ENCODE measurements around the gene RAB10.
"Not testable (repeated sequence)": the region's sequence is repeated elsewhere in the genome, so short reads cannot be mapped to it uniquely, and the experiment has no call there.

The RAB10 gene

DNA sequence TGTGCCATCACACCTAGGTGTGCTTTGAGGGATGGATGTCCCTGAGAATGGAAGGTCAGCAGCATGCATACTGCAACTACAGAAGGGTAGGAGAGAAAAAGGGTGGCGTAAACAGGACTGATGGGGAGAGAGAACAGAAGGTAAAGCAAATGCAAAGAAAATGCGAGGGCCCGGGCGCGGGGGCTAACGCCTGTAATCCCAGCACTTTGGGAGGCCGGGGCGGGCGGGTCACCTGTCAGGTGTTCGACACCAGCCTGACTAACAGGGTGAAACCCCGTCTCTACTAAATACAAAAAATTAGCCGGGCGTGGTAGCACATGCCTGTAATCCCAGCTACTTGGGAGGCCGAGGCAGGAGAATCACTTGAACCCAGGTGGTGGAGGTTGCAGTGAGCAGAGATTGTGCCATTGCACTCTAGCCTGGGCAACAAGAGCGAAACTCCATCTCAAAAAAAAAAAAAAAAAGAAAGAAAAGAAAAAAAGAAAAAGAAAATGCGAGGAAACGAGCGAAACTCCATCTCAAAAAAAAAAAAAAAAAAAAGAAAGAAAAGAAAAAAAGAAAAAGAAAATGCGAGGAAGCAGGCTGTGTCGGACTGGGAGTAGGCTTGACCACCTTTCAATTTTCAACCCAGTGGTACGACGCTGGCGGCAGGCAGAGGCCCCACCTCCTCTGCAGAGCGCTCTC is 1.2 kb upstream of the RAB10 start:
- not testable (repeated sequence) for H3K9me3 ChIP-seq (ENCODE audit: control insufficient read depth in 5 of 5, low read length in 5 of 5); H3K36me3 ChIP-seq (ENCODE audit: control insufficient read depth in 5 of 5, insufficient read depth in 5 of 5, low read length in 5 of 5); H3K27me3 ChIP-seq (ENCODE audit: control insufficient read depth in 5 of 5, insufficient read depth in 4 of 5, low read length in 5 of 5)
- peak overlapping the region; percentile 78 to 100 (median 96) for H3K4me3 ChIP-seq (ENCODE audit: low read depth in 1 of 5, low read length in 5 of 5)
- H3K9ac ChIP-seq (ENCODE audit: low read length in 5 of 5): peak overlapping the region; percentile 68 to 85 (median 78)
- H3K4me1 ChIP-seq (ENCODE audit: control insufficient read depth in 5 of 5, insufficient read depth in 5 of 5, low read length in 5 of 5): peaks cover 9 to 32% (median 27%) of the 10 kb centered on the region in 5 donors
- H3K27ac ChIP-seq (ENCODE audit: low read depth, low read length): peak overlapping the region; percentile 92

GRCh38 chr2:26033270-26033817 is 540 bp upstream of the RAB10 start:
- Histone ChIP-seq H3K4me3 (ENCODE audit: low read depth in 1 of 5, low read length in 5 of 5) (peak overlapping the region; percentile 78 to 100 (median 96)), H3K36me3 (ENCODE audit: control insufficient read depth in 5 of 5, insufficient read depth in 5 of 5, low read length in 5 of 5) (no peaks in the 10 kb centered on the region), H3K9me3 (ENCODE audit: control insufficient read depth in 5 of 5, low read length in 5 of 5) (no peaks in the 10 kb centered on the region), H3K9ac (ENCODE audit: low read length in 5 of 5) (peak overlapping the region; percentile 68 to 85 (median 78)), H3K27ac (ENCODE audit: low read depth, low read length) (peak overlapping the region; percentile 92), H3K4me1 (ENCODE audit: control insufficient read depth in 5 of 5, insufficient read depth in 5 of 5, low read length in 5 of 5) (peaks cover 9 to 36% (median 28%) of the 10 kb centered on the region in 5 donors), H3K27me3 (ENCODE audit: control insufficient read depth in 5 of 5, insufficient read depth in 4 of 5, low read length in 5 of 5) (peaks cover 0 to 5% (median 0%) of the 10 kb centered on the region in 5 donors)

DNA sequence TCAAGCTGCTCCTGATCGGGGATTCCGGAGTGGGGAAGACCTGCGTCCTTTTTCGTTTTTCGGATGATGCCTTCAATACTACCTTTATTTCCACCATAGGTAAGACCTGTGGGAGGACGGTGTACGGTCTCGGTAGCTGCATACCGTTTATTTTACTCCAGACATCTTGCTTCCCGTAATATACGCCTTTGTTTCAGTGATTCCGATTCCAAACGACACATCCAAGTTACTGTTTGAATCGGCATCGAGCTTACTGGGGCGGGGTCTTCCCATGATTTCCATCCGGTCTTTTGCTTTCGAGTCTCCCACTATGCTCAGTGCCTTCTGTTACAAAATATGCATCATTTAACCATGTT is 731 bp downstream of the RAB10 start:
- H3K4me1 ChIP-seq (ENCODE audit: control insufficient read depth in 5 of 5, insufficient read depth in 5 of 5, low read length in 5 of 5): peaks cover 9 to 39% (median 32%) of the 10 kb centered on the region in 5 donors

GRCh38 chr2:26035090-26035743 is 1.3 kb downstream of the RAB10 start:
- Histone ChIP-seq H3K9ac (ENCODE audit: low read length in 5 of 5) (peak overlapping the region; percentile 86 to 100 (median 95)), H3K4me3 (ENCODE audit: low read depth in 1 of 5, low read length in 5 of 5) (peak overlapping the region; percentile 95 to 100 (median 97)), H3K4me1 (ENCODE audit: control insufficient read depth in 5 of 5, insufficient read depth in 5 of 5, low read length in 5 of 5) (peaks cover 9 to 41% (median 35%) of the 10 kb centered on the region in 5 donors)

More for the DNA sequence above, 731 bp downstream of the RAB10 start:
- Histone ChIP-seq H3K27me3 (ENCODE audit: control insufficient read depth in 5 of 5, insufficient read depth in 4 of 5, low read length in 5 of 5) (peaks cover 0 to 5% (median 0%) of the 10 kb centered on the region in 5 donors), H3K9ac (ENCODE audit: low read length in 5 of 5) (peak overlapping the region; percentile 86 to 100 (median 95)), H3K27ac (ENCODE audit: low read depth, low read length) (peak overlapping the region; percentile 93), H3K36me3 (ENCODE audit: control insufficient read depth in 5 of 5, insufficient read depth in 5 of 5, low read length in 5 of 5) (no peaks in the 10 kb centered on the region), H3K9me3 (ENCODE audit: control insufficient read depth in 5 of 5, low read length in 5 of 5) (no peaks in the 10 kb centered on the region), H3K4me3 (ENCODE audit: low read depth in 1 of 5, low read length in 5 of 5) (peak overlapping the region; percentile 95 to 100 (median 97))

DNA sequence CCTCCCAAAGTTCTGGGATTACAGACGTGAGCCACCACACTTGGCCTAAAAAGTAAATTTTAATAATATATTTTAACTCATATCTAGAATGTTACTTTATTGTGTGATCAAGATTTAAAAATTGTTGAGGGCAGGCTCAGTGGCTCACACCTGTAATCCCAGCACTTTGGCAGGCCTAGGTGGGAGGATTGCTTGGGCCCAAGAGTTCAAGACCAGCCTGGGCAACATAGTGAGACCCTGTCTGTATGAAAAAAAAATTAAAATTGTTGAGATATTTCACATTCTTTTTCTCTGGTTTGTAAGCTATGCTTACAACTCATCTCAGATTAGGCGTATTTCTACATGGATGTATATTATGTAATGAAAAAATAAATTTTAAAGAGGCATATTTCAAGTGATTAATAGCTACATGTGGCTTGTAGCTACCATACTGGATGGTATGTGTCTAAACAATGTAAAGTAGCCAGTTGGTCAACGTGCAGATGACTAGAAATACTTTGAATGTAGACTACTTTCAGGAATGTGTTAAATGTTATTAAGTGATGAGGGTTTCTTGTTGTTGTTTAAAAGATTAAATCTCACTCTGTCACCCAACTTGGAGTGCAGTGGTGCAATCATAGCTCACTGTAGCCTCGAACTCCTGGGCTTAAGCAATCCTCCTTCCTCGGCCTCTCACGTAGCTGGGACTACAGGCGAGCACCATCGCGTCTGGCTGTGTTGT is 5.9 kb downstream of the RAB10 start:
- H3K27ac ChIP-seq (ENCODE audit: low read depth, low read length): no peak overlapping the region
- no peaks in the 10 kb centered on the region for H3K9me3 ChIP-seq (ENCODE audit: control insufficient read depth in 5 of 5, low read length in 5 of 5)
- H3K27me3 ChIP-seq (ENCODE audit: control insufficient read depth in 5 of 5, insufficient read depth in 4 of 5, low read length in 5 of 5): no peaks in the 10 kb centered on the region
- peaks cover 0 to 5% (median 0%) of the 10 kb centered on the region in 5 donors for H3K36me3 ChIP-seq (ENCODE audit: control insufficient read depth in 5 of 5, insufficient read depth in 5 of 5, low read length in 5 of 5)
- H3K4me1 ChIP-seq (ENCODE audit: control insufficient read depth in 5 of 5, insufficient read depth in 5 of 5, low read length in 5 of 5): peaks cover 3 to 56% (median 46%) of the 10 kb centered on the region in 5 donors
- H3K4me3 ChIP-seq (ENCODE audit: low read depth in 1 of 5, low read length in 5 of 5): no peak overlapping the region
- no peak overlapping the region for H3K9ac ChIP-seq (ENCODE audit: low read length in 5 of 5)

More at GRCh38 chr2:26035090-26035743, 1.3 kb downstream of the RAB10 start:
- Histone ChIP-seq H3K27ac (ENCODE audit: low read depth, low read length) (peak overlapping the region; percentile 93), H3K36me3 (ENCODE audit: control insufficient read depth in 5 of 5, insufficient read depth in 5 of 5, low read length in 5 of 5) (peaks cover 0 to 2% (median 0%) of the 10 kb centered on the region in 5 donors), H3K9me3 (ENCODE audit: control insufficient read depth in 5 of 5, low read length in 5 of 5) (no peaks in the 10 kb centered on the region), H3K27me3 (ENCODE audit: control insufficient read depth in 5 of 5, insufficient read depth in 4 of 5, low read length in 5 of 5) (peaks cover 0 to 5% (median 0%) of the 10 kb centered on the region in 5 donors)

GRCh38 chr2:26043109-26043508 is 9.2 kb downstream of the RAB10 start:
- H3K9ac ChIP-seq (ENCODE audit: low read length in 5 of 5): peak overlapping the region in 1 of 5 donors; percentile 51
- H3K4me3 ChIP-seq (ENCODE audit: low read depth in 1 of 5, low read length in 5 of 5): no peak overlapping the region
- no peaks in the 10 kb centered on the region for H3K27me3 ChIP-seq (ENCODE audit: control insufficient read depth in 5 of 5, insufficient read depth in 4 of 5, low read length in 5 of 5)
- H3K27ac ChIP-seq (ENCODE audit: low read depth, low read length): no peak overlapping the region
- peaks cover 0 to 31% (median 22%) of the 10 kb centered on the region in 5 donors for H3K4me1 ChIP-seq (ENCODE audit: control insufficient read depth in 5 of 5, insufficient read depth in 5 of 5, low read length in 5 of 5)
- H3K9me3 ChIP-seq (ENCODE audit: control insufficient read depth in 5 of 5, low read length in 5 of 5): no peaks in the 10 kb centered on the region
- H3K36me3 ChIP-seq (ENCODE audit: control insufficient read depth in 5 of 5, insufficient read depth in 5 of 5, low read length in 5 of 5): peaks cover 0 to 5% (median 0%) of the 10 kb centered on the region in 5 donors

DNA sequence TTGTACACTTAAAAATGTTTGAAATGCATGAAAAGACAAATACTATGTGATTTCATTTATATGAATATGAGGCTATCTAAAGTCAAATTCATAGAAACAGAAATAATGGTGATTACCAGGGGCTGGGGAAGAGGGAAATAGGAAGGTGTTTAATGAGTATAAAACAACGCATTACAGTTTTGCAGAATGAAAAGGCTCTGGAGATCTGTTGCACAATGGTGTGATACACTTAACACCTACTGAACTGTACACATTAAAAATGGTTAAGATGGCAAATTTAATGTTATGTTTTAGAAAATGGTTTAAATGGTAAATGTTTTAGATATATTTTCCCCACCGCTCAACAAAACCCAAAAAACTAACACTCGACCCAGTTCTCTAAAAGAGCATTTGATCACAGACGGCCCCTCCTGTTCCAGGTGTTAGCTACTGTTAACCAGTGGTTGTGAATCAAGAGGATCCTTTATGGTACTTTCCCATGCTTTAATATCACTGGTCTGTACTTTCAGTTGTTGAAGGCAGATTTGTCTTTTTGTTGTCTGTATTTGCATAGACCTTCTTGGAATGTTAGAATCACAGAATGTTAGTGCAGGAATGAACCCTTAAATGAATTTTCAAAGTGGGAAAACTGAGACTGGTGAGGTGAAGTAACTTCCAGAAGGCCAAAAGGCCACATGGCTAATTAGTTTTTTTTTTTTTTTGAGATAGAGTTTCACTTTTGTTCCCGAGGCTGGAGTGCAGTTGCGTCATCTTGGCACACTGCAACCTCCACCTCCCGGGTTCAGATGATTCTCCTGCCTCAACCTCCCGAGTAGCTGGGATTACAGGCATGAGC is 10.2 kb downstream of the RAB10 start:
- Histone ChIP-seq H3K9ac (ENCODE audit: low read length in 5 of 5) (peak overlapping the region in 4 of 5 donors; percentile 20 to 62 (median 38)), H3K27me3 (ENCODE audit: control insufficient read depth in 5 of 5, insufficient read depth in 4 of 5, low read length in 5 of 5) (no peaks in the 10 kb centered on the region), H3K4me1 (ENCODE audit: control insufficient read depth in 5 of 5, insufficient read depth in 5 of 5, low read length in 5 of 5) (peaks cover 0 to 31% (median 18%) of the 10 kb centered on the region in 5 donors), H3K9me3 (ENCODE audit: control insufficient read depth in 5 of 5, low read length in 5 of 5) (no peaks in the 10 kb centered on the region), H3K27ac (ENCODE audit: low read depth, low read length) (peak overlapping the region; percentile 21), H3K36me3 (ENCODE audit: control insufficient read depth in 5 of 5, insufficient read depth in 5 of 5, low read length in 5 of 5) (peaks cover 0 to 5% (median 0%) of the 10 kb centered on the region in 5 donors), H3K4me3 (ENCODE audit: low read depth in 1 of 5, low read length in 5 of 5) (peak overlapping the region in 2 of 5 donors; percentile 30 to 33)

GRCh38 chr2:26048791-26049190 is 14.9 kb downstream of the RAB10 start:
- no peak overlapping the region for H3K27ac ChIP-seq (ENCODE audit: low read depth, low read length)
- no peaks in the 10 kb centered on the region for H3K9me3 ChIP-seq (ENCODE audit: control insufficient read depth in 5 of 5, low read length in 5 of 5)
- no peaks in the 10 kb centered on the region for H3K27me3 ChIP-seq (ENCODE audit: control insufficient read depth in 5 of 5, insufficient read depth in 4 of 5, low read length in 5 of 5)
- H3K9ac ChIP-seq (ENCODE audit: low read length in 5 of 5): no peak overlapping the region
- no peak overlapping the region for H3K4me3 ChIP-seq (ENCODE audit: low read depth in 1 of 5, low read length in 5 of 5)
- H3K4me1 ChIP-seq (ENCODE audit: control insufficient read depth in 5 of 5, insufficient read depth in 5 of 5, low read length in 5 of 5): peaks cover 0 to 22% (median 14%) of the 10 kb centered on the region in 5 donors
- no peaks in the 10 kb centered on the region for H3K36me3 ChIP-seq (ENCODE audit: control insufficient read depth in 5 of 5, insufficient read depth in 5 of 5, low read length in 5 of 5)

GRCh38 chr2:26049641-26050040 is 15.8 kb downstream of the RAB10 start:
- Histone ChIP-seq H3K4me1 (ENCODE audit: control insufficient read depth in 5 of 5, insufficient read depth in 5 of 5, low read length in 5 of 5) (peaks cover 0 to 16% (median 8%) of the 10 kb centered on the region in 5 donors), H3K9ac (ENCODE audit: low read length in 5 of 5) (peak overlapping the region in 1 of 5 donors; percentile 13), H3K4me3 (ENCODE audit: low read depth in 1 of 5, low read length in 5 of 5) (no peak overlapping the region), H3K36me3 (ENCODE audit: control insufficient read depth in 5 of 5, insufficient read depth in 5 of 5, low read length in 5 of 5) (no peaks in the 10 kb centered on the region), H3K9me3 (ENCODE audit: control insufficient read depth in 5 of 5, low read length in 5 of 5) (no peaks in the 10 kb centered on the region), H3K27ac (ENCODE audit: low read depth, low read length) (no peak overlapping the region), H3K27me3 (ENCODE audit: control insufficient read depth in 5 of 5, insufficient read depth in 4 of 5, low read length in 5 of 5) (no peaks in the 10 kb centered on the region)
